OCI-LY3 (cell line): ENCODE data around the gene KL.

ENCODE experiments used
- H2AFZ ChIP-seq: fragments of 200-600, 300-600 bp; shearing (Covaris generic); 2 replicates; pipeline ENCODE4 v1.6.0; 2014; ENCODE audit warnings: antibody characterized with exemption, low read depth, low read length
- H3K27ac ChIP-seq: fragments of 200-600, 300-600 bp; sonication (generic); 2 replicates; pipeline ENCODE4 v1.5.1; 2014; ENCODE audit warnings: mild to moderate bottlenecking, low read length, moderate library complexity, mixed read lengths
- H3K27me3 ChIP-seq: fragments of 200-600, 300-600 bp; sonication (generic); 2 replicates; pipeline ENCODE4 v1.6.1; 2014; ENCODE audit warnings: low read depth, low read length, mixed read lengths
- H3K36me3 ChIP-seq: fragments of 200-600, 300-600 bp; sonication (generic); replicated peaks from 2 replicates; pipeline ENCODE3; 2014; ENCODE audit warnings: low read depth, low read length, mixed read lengths
- H3K4me1 ChIP-seq: fragments of 300-600, 200-600 bp; sonication (generic); 2 replicates; pipeline ENCODE4 v1.6.1; 2014; ENCODE audit warnings: low read length, mixed read lengths
- H3K4me2 ChIP-seq: fragments of 200-600, 300-600 bp; sonication (generic); 2 replicates; pipeline ENCODE4 v1.6.1; 2014; ENCODE audit warnings: low read length, mixed read lengths
- H3K4me3 ChIP-seq: fragments of 300-600, 200-600 bp; sonication (generic); 2 replicates; pipeline ENCODE4 v1.5.1; 2014; ENCODE audit warnings: antibody characterized with exemption, mild to moderate bottlenecking, low read length, moderate library complexity
- H3K79me2 ChIP-seq: fragments of 300-600, 200-600 bp; shearing (Covaris generic); 2 replicates; pipeline ENCODE4 v1.6.1; 2014; ENCODE audit warnings: mild to moderate bottlenecking, low read length, mixed read lengths
- H3K9ac ChIP-seq: fragments of 300-600, 200-600 bp; shearing (Covaris generic); 2 replicates; pipeline ENCODE4 v1.6.0; 2014; ENCODE audit warnings: mild to moderate bottlenecking, low read length, moderate library complexity
- H3K9me3 ChIP-seq: fragments of 200-600, 300-600 bp; shearing (Covaris generic); 2 replicates; pipeline ENCODE4 v1.6.1; 2014; ENCODE audit warnings: low read length, mixed read lengths; ENCODE audit not compliant: insufficient read depth
- H4K20me1 ChIP-seq: fragments of 200-600, 300-600 bp; sonication (generic); 2 replicates; pipeline ENCODE4 v1.6.1; 2016; ENCODE audit warnings: low read length, mixed read lengths; ENCODE audit not compliant: insufficient read depth
- EZH2phosphoT487 ChIP-seq: fragments of 200-600 bp; shearing (Covaris generic); IDR thresholded peaks from 2 replicates; pipeline ENCODE4 v1.6.1; 2018; ENCODE audit warnings: antibody characterized with exemption, mixed run types, low read depth
- TF ChIP-seq, protein P1 (sequence below): fragments of 200-600, 300-600 bp; sonication (generic); IDR thresholded peaks from 2 replicates; pipeline ENCODE4 v1.5.1; 2014; ENCODE audit warnings: antibody characterized with exemption, low read length, low read depth

KL gene

DNA sequence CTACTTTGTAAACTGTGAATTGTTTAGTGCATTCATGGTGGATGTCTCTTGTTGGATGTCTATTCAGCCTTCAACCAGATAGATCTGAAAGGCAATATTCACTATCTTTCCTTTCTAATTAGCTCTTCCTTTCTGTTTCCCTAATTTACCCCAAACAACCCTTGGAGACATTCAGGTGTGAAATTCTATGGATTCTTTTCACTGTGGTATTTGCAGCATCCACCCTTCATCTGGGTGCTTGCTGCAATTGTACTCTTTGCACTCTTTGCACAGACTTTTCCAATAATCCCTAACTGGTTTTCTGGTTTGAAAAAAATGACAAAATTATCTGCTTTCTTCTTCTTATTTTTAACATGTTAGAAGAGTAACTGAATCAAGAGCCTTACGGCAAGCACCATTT is 56.5 kb downstream of the KL start:
- no peak overlapping the region for H3K27ac ChIP-seq
- H3K36me3 ChIP-seq, result no peaks in the 10 kb centered on the region
- H3K9ac ChIP-seq, result no peak overlapping the region
- H3K4me3 ChIP-seq, result no peak overlapping the region
- H3K79me2 ChIP-seq, result no peaks in the 10 kb centered on the region
- peaks cover 11% of the 10 kb centered on the region for H3K4me1 ChIP-seq
- no peak overlapping the region for H3K4me2 ChIP-seq
- H3K9me3 ChIP-seq, result no peaks in the 10 kb centered on the region
- H3K27me3 ChIP-seq, result no peaks in the 10 kb centered on the region
- TF ChIP-seq, protein P1, sequence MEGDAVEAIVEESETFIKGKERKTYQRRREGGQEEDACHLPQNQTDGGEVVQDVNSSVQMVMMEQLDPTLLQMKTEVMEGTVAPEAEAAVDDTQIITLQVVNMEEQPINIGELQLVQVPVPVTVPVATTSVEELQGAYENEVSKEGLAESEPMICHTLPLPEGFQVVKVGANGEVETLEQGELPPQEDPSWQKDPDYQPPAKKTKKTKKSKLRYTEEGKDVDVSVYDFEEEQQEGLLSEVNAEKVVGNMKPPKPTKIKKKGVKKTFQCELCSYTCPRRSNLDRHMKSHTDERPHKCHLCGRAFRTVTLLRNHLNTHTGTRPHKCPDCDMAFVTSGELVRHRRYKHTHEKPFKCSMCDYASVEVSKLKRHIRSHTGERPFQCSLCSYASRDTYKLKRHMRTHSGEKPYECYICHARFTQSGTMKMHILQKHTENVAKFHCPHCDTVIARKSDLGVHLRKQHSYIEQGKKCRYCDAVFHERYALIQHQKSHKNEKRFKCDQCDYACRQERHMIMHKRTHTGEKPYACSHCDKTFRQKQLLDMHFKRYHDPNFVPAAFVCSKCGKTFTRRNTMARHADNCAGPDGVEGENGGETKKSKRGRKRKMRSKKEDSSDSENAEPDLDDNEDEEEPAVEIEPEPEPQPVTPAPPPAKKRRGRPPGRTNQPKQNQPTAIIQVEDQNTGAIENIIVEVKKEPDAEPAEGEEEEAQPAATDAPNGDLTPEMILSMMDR, result no peak
- no peak for TF ChIP-seq EZH2phosphoT487
- H2AFZ ChIP-seq, result no peak overlapping the region
- no peaks in the 10 kb centered on the region for H4K20me1 ChIP-seq

DNA sequence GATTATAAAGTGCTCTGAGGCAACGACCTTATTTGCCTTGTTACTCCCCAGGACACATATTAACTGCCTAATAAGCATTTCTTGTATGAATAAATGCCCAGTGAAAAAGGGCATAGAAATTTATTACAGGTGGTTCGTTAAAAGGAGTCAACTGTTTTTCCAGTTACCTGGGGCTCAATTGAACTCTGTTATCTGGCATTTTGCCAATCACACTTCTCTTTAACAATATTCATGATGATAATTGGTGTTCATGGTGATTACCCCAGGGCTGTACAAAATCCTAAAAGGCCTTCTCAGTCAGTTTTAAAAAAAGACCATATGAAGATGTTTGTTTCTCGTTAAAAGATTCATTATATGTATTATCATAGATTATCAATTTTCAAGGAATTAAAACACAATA is 57.1 kb downstream of the KL start:
- H3K9me3 ChIP-seq, result no peaks in the 10 kb centered on the region
- H2AFZ ChIP-seq, result no peak overlapping the region
- TF ChIP-seq, protein P1, result no peak
- TF ChIP-seq EZH2phosphoT487, result no peak
- no peak overlapping the region for H3K4me3 ChIP-seq
- no peaks in the 10 kb centered on the region for H3K79me2 ChIP-seq
- H3K27me3 ChIP-seq, result no peaks in the 10 kb centered on the region
- H4K20me1 ChIP-seq, result no peaks in the 10 kb centered on the region
- no peak overlapping the region for H3K27ac ChIP-seq
- peaks cover 11% of the 10 kb centered on the region for H3K4me1 ChIP-seq
- H3K4me2 ChIP-seq, result no peak overlapping the region
- no peak overlapping the region for H3K9ac ChIP-seq
- no peaks in the 10 kb centered on the region for H3K36me3 ChIP-seq

DNA sequence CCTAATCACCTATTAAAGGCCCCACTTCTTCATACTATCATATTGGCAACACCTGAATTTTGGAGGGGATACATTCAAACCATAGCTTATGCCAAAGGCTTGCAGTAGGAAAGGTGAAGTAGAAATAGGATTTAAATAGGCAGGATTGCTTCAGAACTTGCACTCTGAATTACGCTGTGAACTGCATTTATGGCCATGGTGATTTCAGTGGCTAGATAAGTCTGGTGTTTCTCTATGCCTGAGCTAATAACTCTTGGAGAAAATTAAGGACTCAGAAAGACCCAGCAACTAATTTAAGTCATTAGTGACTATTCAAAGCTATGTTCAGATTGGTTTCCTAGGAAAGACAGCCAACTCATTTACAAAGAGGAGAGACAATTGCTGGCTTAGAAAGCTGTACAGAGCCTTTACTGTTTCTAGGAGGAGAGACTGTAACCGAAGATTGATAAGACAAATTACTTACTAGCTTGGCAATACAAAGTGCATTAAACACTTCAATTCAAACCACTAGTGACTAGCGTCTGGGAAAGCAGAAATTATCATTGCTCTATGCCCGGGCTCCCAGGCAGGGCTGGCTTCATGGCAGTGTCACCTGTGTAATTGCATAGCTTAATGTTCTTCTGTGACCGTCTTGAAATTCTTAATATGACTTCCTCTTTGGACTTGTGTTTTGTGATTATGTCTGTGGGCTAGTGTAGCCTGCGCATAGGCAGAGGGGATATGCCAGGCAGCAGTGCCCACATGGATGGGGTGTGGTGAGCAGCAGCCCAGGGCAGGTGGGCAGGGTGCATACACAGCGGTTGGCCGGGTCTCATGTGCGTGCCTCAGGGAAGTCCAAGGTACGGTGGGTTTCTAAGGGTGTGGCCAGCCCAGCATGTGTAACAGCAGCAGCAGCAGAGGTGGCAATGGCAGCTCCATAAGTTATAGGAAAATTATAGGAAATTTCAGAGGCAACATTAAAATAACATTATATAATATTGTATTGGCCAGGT is 60.1 kb downstream of the KL start:
- Histone ChIP-seq H2AFZ (no peak overlapping the region), H3K27me3 (no peaks in the 10 kb centered on the region), H3K27ac (no peak overlapping the region), H4K20me1 (no peaks in the 10 kb centered on the region), H3K79me2 (no peaks in the 10 kb centered on the region), H3K36me3 (no peaks in the 10 kb centered on the region), H3K4me3 (no peak overlapping the region), H3K4me1 (peaks cover 19% of the 10 kb centered on the region), H3K4me2 (no peak overlapping the region), H3K9me3 (no peaks in the 10 kb centered on the region), H3K9ac (no peak overlapping the region)
- no peak for TF ChIP-seq EZH2phosphoT487
- TF ChIP-seq, protein P1, result no peak

DNA sequence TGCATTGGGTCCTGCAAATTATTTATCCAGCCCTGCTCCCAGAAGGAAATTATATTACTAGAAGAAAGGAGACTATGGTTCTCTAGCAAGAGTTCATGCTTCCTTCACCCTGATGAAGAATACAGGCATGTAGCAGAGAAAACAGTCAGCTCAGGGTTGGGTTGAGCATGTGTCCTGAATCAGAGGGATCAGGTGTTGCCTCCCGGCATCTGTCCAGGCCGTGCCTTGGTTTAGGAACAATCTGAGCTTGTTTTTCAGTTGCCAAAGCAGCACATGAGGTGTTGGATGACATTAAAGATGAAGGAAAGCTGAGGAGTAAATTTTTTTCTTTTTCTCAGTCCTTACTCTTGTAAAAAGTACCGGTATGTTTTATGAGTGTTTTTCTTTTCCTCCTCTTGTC is 62.0 kb downstream of the KL start:
- Histone ChIP-seq H3K79me2 (no peaks in the 10 kb centered on the region), H3K27me3 (no peaks in the 10 kb centered on the region), H3K36me3 (no peaks in the 10 kb centered on the region), H3K27ac (no peak overlapping the region), H3K4me2 (no peak overlapping the region), H3K9ac (no peak overlapping the region), H3K4me3 (no peak overlapping the region), H3K4me1 (peaks cover 14% of the 10 kb centered on the region), H3K9me3 (no peaks in the 10 kb centered on the region), H4K20me1 (no peaks in the 10 kb centered on the region), H2AFZ (no peak overlapping the region)
- TF ChIP-seq, protein P1, result no peak
- no peak for TF ChIP-seq EZH2phosphoT487
